ENCODE measurements around the gene MTMR3. TPM values are rescaled to one million over a fixed set of nuclear protein-coding genes. Genes with fewer than 3 reads are reported as not detected.
"Not testable (repeated sequence)": the region's sequence is repeated elsewhere in the genome, so short reads cannot be mapped to it uniquely, and the experiment has no call there.

The MTMR3 gene
- total and polyA plus RNA-seq, 12 donors: 23.5 to 80.7 (median 40.9) TPM

DNA sequence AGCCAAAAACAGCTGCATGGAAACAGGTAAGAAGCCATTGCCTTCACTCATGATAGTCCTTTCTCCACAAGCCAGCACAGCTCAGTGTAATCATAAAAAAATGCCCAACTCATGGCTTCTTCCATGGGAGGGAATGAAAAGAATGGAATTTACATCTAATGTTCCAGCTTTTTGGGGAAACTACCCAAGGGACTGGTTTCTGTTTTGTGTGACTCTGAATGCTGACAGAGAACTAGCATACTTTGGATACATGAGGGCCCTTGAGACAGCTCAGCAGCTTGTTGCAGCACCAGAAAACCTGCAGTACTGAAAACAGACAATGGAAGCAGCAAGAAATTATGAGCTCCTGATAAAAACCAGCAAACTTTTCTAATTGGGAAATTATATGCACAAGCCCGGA is 173.0 kb downstream of the MTMR3 start:
- Histone ChIP-seq H3K9me3 (replicated peaks in 1 of 3) (no peaks in the 10 kb centered on the region), H3K36me3 (replicated peaks in 1 of 2) (no peaks in the 10 kb centered on the region), H3K27me3 (no peaks in the 10 kb centered on the region), H3K4me3 (no peak overlapping the region), H3K4me1 (replicated peaks in 1 of 2) (no peaks in the 10 kb centered on the region), H3K27ac (no peak overlapping the region)
- DNase-seq: no peak
- 80 to 100% (median 93%) methylated on average over 1 of the region's 1 CpG for WGBS, 4 donors
- intact Hi-C loops (cut with DNase I): no loop called here
- TF ChIP-seq, protein P1, sequence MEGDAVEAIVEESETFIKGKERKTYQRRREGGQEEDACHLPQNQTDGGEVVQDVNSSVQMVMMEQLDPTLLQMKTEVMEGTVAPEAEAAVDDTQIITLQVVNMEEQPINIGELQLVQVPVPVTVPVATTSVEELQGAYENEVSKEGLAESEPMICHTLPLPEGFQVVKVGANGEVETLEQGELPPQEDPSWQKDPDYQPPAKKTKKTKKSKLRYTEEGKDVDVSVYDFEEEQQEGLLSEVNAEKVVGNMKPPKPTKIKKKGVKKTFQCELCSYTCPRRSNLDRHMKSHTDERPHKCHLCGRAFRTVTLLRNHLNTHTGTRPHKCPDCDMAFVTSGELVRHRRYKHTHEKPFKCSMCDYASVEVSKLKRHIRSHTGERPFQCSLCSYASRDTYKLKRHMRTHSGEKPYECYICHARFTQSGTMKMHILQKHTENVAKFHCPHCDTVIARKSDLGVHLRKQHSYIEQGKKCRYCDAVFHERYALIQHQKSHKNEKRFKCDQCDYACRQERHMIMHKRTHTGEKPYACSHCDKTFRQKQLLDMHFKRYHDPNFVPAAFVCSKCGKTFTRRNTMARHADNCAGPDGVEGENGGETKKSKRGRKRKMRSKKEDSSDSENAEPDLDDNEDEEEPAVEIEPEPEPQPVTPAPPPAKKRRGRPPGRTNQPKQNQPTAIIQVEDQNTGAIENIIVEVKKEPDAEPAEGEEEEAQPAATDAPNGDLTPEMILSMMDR (IDR thresholded peaks at IDR 0.05): no peak
- TF ChIP-seq POLR2A (IDR thresholded peaks at IDR 0.05): no peak

DNA sequence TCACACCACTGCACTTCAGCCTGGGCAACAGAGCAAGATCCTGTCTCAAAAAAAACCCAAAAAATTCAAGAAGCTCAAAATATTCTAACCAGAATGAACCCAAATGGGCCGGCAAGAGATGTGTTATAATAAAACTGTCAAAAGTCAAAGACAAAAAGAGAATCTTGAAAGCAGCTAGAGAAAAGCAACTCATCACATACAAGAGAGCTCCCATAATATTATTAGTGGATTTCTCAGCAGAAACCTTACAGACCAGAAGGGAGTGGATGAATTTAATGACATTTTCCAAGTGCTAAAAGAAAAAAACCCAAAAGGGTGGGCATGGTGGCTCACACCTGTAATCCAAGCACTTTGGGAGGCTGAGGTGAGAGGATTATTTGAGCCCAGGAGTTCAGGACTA is 174.4 kb downstream of the MTMR3 start:
- intact Hi-C loops (cut with DNase I): no loop called here
- H3K27ac ChIP-seq: no peak overlapping the region
- no peak overlapping the region for H3K4me3 ChIP-seq
- 96 to 100% (median 97%) methylated on average over 1 of the region's 1 CpG for WGBS, 4 donors
- no peaks in the 10 kb centered on the region for H3K27me3 ChIP-seq
- no peaks in the 10 kb centered on the region for H3K36me3 ChIP-seq (replicated peaks in 1 of 2)
- no peak for DNase-seq
- TF ChIP-seq, protein P1 (IDR thresholded peaks at IDR 0.05): no peak
- TF ChIP-seq POLR2A (IDR thresholded peaks at IDR 0.05): no peak
- no peaks in the 10 kb centered on the region for H3K9me3 ChIP-seq (replicated peaks in 1 of 3)
- no peaks in the 10 kb centered on the region for H3K4me1 ChIP-seq (replicated peaks in 1 of 2)

DNA sequence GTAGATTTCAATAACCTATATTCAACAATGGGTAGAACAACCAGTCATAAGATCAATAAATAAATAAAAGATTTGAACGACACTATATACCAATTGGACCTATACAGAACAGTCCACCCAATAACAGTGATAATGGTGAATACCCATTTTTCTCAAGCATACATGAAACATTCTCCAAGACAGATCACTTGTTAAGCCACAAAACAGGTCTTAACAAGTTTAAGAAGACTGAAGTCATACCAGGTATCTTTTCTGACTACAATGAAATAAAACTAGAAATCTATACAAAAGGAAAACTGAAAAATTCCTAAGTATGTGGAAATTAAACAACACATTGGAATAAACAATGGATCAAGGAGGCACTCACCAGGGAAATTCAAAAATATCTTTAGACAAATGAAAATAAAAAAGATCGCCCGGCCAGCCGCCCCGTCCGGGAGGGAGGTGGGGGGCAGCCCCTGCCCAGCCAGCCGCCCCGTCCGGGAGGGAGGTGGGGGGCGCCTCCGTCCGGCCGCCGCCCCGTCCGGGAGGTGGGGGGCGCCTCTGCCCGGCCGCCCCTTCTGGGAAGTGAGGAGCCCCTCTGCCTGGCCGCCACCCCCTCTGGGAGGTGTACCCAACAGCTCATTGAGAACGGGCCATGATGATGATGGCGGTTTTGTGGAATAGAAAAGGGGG is 176.5 kb downstream of the MTMR3 start:
- H3K9me3 ChIP-seq (replicated peaks in 1 of 3); DNase-seq; H3K27ac ChIP-seq; H3K27me3 ChIP-seq; H3K4me3 ChIP-seq; H3K36me3 ChIP-seq (replicated peaks in 1 of 2); H3K4me1 ChIP-seq (replicated peaks in 1 of 2); intact Hi-C loops (cut with DNase I): not testable (repeated sequence)
- 92 to 97% (median 94%) methylated on average over 8 to 20 of the region's 22 CpGs for WGBS, 4 donors

DNA sequence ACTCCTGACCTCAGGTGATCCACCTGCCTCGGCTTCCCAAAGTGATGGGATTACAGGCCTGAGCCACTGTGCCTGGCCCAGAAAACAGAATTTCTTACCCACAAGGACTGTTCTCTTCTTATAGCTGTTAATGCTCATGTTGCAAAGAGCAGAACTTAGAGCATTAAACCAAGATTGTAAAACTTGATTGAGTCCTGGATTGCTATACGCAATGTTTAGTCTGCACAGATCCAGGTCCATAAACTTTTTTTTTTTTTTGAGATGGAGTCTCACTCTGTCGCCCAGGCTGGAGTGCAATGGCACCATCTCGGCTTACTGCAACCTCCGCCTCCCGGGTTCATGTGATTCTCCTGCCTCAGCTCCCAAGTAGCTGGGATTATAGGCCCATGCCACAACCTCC is 178.1 kb downstream of the MTMR3 start:
- H3K27ac ChIP-seq; H3K4me3 ChIP-seq; intact Hi-C loops (cut with DNase I); DNase-seq; H3K4me1 ChIP-seq (replicated peaks in 1 of 2); H3K36me3 ChIP-seq (replicated peaks in 1 of 2); H3K27me3 ChIP-seq; H3K9me3 ChIP-seq (replicated peaks in 1 of 3): not testable (repeated sequence)
- WGBS, 4 donors: 92 to 97% (median 96%) methylated on average over 6 of the region's 6 CpGs

DNA sequence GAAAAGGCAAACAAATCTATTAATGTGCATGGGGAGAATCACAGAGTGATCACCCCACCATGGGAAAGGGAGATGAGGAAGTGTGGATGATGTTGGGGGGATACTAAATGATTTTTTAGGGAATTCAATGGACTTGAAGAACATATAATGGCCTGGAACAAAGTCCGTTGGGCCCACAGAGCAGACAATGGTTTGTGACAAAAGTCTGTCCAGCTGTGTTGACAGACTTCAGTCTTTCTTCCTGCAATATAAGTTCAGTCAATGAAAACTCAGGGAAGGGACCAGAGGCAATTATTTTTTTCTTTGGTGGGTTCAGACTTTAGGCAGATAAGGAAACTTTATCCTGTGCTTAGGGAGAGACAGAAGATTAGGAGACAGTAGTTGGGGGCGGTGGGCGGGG is 179.3 kb downstream of the MTMR3 start:
- TF ChIP-seq, protein P1 (IDR thresholded peaks at IDR 0.05): no peak
- no peak for TF ChIP-seq POLR2A (IDR thresholded peaks at IDR 0.05)
- Histone ChIP-seq H3K4me1 (replicated peaks in 1 of 2) (no peaks in the 10 kb centered on the region), H3K36me3 (replicated peaks in 1 of 2) (no peaks in the 10 kb centered on the region), H3K27me3 (no peaks in the 10 kb centered on the region), H3K4me3 (no peak overlapping the region), H3K9me3 (replicated peaks in 1 of 3) (peaks cover 0 to 8% (median 5%) of the 10 kb centered on the region in 3 donors), H3K27ac (no peak overlapping the region)
- 67 to 90% (median 81%) methylated on average over 3 of the region's 3 CpGs for WGBS, 4 donors
- DNase-seq: no peak
- intact Hi-C loops (cut with DNase I): no loop called here

Measured in adrenal gland (tissue), 12 donors.